Measurements from ENCODE around the gene CDCA7L.
"Not testable (repeated sequence)": the region's sequence is repeated elsewhere in the genome, so short reads cannot be mapped to it uniquely, and the experiment has no call there.

The CDCA7L gene

GRCh38 chr7:21943436-21943835 lies 2.3 kb downstream of the CDCA7L start:
- DNase-seq (ENCODE audit: low spot score): no peak

GRCh38 chr7:21942955-21943354 lies 2.7 kb downstream of the CDCA7L start:
- no peak for DNase-seq (ENCODE audit: low spot score)

GRCh38 chr7:21941611-21942141 lies 4.0 kb downstream of the CDCA7L start:
- peak; percentile 47 for DNase-seq (ENCODE audit: low spot score)

GRCh38 chr7:21939858-21940372 lies 5.8 kb downstream of the CDCA7L start:
- DNase-seq (ENCODE audit: low spot score): no peak

GRCh38 chr7:21939136-21939857 lies 6.4 kb downstream of the CDCA7L start:
- DNase-seq (ENCODE audit: low spot score): no peak

GRCh38 chr7:21938463-21938862 lies 7.2 kb downstream of the CDCA7L start:
- DNase-seq (ENCODE audit: low spot score): no peak

- DNase-seq (ENCODE audit: low spot score): no peak
These were observed 10.9 kb downstream of the CDCA7L start for GRCh38 chr7:21934808-21935207.

DNA sequence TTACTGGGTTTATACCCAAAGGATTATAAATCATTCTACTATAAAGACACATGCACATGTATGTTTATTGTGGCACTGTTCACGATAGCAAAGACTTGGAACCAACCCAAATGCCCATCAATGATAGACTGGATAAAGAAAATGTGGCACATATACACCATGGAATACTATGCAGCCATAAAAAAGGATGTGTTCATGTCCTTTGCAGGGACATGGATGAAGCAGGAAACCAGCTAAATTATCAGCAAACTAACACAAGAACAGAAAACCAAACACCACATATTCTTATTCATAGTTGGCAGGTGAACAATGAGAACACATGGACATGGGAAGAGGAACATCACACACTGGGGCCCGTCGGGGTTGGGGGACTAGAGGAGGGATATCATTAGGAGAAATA lies 12.4 kb downstream of the CDCA7L start:
- not testable (repeated sequence) for DNase-seq (ENCODE audit: low spot score)

DNA sequence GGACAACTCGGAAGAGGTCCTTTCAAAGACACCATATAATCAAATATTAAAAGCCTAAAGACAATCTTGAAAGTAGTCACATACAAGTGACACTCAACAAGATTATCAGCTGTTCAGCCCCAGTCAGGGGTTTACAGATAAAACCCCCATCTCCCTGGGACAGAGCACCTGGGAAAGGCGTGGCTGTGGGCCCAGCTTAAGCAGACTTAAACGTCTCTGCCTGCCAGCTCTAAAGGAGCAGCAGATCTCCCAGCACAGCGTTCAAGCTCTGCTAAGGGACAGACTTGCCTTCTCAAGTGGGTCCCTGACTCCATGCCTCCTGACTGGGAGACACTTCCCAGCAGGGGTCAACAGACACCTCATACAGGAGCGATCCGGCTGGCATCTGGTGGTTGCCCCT lies 18.0 kb downstream of the CDCA7L start:
- DNase-seq (ENCODE audit: low spot score): no peak

DNA sequence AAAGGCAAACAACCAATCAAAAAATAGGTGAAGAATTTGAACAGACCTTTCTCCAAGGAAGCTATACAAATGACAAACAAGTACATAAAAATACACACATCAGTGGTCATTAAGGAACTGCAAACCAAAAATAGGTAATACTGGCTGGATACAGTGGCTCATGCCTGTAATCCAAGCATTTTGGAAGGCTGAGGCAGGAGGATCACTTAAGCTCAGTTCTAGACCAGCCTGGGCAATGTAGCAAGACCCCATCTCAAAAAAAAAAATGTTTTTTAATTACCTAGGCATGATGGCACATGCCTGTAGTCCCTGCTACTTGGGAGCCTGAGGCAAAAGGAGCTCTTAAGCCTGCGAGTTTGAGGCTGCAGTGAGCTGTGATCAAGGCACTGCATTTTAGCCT lies 19.3 kb downstream of the CDCA7L start:
- DNase-seq (ENCODE audit: low spot score): no peak

GRCh38 chr7:21923658-21924057 lies 22.0 kb downstream of the CDCA7L start:
- no peak for DNase-seq (ENCODE audit: low spot score)

DNA sequence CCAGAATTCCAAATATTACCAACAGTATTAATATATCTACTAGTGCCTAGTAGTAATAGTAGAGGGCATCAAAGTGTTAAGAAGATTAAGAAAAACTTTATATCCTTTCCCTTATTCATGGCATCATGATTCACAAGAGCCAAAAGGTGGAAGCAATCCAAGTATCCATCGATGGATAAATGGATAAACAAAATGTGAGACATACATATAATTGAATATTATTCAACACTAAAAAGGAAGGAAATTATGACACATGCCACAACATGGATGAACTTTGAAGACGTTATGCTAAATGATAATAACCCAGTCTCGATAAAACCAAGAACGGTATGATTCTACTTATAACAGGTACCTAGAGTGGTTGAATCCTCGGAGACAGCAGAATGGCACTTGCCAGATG lies 23.1 kb downstream of the CDCA7L start:
- DNase-seq (ENCODE audit: low spot score): no peak

DNA sequence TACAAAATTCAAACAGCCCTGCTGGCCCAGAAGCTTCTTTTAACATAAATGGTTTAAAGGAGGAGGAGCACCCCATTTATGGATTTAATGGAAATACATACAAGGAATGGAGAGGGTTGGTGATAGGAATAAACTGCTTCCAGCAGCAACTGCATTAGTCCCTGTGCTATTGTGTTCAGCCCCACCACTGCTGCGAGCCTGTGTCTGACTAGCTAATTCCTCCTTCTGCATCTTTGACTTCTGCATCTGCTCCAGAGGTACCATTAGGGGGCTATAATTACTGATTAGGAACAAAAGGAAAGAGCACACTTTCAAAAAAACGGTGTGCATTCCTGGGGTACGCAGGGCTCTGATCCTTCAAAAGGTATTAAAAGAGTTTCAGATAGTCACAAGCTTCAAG lies 24.8 kb downstream of the CDCA7L start:
- no peak for DNase-seq (ENCODE audit: low spot score)

DNA sequence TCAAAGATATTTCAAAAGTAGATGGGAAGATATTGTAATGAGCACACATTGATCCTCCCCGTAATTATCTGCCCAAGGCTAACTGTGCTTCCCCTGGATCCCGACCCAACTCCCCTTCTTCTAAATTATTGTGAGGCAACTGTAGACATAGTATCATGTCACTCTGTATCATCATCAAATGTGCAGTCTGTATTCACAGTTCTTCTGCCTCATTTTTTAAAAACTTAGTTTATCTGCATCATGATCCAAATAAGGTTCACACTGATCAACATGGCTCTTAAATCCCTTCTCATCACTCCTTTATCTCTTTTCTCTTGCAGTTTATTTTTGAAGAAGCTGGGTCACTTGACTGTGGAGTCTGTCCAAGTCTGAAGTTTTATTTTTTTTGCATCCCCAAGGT lies 27.5 kb downstream of the CDCA7L start:
- DNase-seq (ENCODE audit: low spot score): no peak

DNA sequence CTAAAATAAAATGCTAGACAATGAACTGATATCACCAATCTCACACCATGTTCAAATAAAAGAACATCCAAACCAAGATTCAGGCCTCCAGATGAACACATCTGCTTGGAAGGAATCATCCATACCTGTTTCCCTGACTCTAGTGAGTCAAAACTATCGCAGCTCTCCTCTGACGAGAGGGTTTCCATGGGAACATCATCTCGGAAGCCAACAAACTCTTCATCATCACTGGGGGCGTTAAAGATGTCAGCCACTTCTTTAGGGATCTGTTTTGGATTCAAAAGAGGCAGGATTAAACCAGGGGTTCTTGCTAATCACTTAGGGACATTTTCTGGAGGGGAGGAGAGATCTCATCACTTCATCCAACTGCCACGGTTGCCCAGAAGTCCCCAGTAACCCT lies 29.1 kb downstream of the CDCA7L start:
- DNase-seq (ENCODE audit: low spot score): no peak

DNA sequence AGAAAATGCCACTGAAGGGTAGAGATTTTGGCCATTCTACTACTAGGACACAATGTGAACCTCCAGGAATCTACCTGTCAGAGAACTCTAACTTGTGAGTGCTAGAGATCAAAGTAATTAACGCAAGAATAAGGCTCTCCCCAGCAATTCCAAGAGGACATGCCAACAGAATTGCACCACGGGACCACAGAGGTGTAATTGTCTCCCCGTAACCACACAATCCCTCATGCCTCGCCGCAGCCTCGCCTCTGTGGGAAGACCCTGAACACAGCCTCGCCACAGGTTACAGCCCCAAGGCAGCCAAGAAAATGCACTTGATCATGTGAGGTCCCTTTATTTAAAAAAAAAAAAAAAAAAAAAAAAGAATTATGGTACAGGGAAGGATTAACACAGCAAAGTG lies 29.5 kb downstream of the CDCA7L start:
- DNase-seq (ENCODE audit: low spot score): no peak

GRCh38 chr7:21915140-21915539 lies 30.6 kb downstream of the CDCA7L start:
- DNase-seq (ENCODE audit: low spot score): no peak

GRCh38 chr7:21914671-21915070 lies 31.0 kb downstream of the CDCA7L start:
- DNase-seq (ENCODE audit: low spot score): no peak

DNA sequence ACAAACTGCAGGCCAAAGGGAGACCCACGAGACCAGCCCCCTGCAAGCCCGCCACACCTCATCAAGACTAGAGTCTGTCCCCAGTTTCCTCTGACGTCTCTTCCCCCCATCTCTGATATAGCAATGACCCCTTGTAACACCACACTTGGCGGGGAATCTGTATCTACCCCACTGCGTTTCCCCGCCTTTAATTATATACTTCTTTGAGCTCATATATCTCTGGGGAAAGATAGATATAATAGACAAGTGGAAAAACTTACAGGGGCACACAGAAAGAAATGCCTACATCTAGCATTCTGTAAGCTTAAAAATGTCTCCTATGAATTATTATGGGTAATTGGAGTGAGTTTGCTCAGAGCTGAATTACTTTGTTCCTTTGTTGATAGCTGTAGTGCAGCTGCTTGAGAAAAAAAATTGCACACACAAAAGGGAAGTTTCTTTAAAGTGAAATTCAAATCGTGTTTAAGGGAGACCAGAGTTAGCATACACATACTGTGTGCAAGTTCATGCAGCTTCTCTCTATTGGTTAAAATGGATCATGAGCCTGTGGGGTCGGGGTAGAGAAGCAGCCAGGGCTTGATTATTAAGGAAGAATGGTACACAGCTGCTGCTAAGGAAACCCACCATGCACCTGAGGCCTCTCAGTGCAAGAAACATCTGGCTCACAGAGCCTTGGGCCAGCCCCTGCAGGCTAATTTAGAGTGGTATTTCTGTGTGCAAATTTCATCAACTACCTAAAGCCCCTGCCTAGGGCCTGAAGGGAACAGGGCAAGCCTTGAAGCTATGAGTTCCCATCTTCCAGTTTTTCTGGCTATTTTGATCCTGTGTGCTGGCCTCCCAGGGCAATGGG lies 32.5 kb downstream of the CDCA7L start:
- no peak for DNase-seq (ENCODE audit: low spot score)

GRCh38 chr7:21912305-21912704 lies 33.4 kb downstream of the CDCA7L start:
- DNase-seq (ENCODE audit: low spot score): no peak

DNA sequence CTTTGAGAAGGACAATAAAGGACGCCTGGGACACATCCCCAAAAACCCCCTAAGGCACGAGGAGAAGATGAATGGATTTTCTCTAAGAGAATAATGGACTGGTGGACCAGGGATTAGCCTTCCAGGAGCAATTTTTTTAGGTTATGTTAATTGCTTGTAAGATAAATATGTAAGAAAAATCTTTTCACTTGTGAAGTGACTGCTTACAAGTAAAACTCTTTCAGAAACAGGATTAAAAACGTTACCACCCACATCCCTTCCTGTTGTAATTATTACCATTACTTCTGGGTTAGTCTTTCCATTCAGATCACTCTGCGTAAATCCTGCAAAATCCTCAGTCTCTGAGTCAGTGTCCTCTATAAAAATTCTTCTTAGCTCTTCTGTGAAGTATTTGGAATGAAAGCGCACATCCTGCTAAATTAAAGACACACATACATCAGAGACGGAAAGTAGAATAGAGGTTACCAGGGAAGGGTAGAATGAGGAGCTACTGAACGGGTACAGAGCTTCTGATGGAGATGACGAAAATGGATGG lies 34.3 kb downstream of the CDCA7L start:
- DNase-seq (ENCODE audit: low spot score): no peak

- DNase-seq (ENCODE audit: low spot score): no peak
These were observed 35.4 kb downstream of the CDCA7L start for GRCh38 chr7:21910253-21910652.

DNA sequence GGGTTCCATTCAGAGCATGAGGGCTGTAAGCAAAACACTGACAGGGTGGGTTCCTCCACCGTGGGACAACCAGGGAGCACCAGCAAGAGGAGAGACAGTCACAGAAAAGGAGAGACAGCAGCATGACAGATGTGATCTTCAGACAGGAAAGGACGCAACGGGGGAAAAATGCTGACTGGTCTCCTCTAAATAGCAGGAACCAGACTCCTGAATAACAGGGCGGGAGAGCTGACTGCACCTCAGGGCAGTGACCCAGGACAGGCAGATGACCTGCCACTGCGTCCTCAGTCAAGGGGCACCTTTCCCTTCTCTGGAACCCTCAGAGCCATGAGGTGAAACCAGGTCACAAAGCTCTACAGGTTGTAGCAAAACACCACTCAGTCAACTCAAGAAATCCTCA lies 37.0 kb downstream of the CDCA7L start:
- DNase-seq (ENCODE audit: low spot score): no peak

Measured in COLO829 (cell line).